Measurements from ENCODE around the gene GNB1. TPM values are rescaled to one million over a fixed set of nuclear protein-coding genes. Genes with fewer than 3 reads are reported as not detected.

The GNB1 gene
- total RNA-seq, 1 donor from 2014 or later: 474 TPM

DNA sequence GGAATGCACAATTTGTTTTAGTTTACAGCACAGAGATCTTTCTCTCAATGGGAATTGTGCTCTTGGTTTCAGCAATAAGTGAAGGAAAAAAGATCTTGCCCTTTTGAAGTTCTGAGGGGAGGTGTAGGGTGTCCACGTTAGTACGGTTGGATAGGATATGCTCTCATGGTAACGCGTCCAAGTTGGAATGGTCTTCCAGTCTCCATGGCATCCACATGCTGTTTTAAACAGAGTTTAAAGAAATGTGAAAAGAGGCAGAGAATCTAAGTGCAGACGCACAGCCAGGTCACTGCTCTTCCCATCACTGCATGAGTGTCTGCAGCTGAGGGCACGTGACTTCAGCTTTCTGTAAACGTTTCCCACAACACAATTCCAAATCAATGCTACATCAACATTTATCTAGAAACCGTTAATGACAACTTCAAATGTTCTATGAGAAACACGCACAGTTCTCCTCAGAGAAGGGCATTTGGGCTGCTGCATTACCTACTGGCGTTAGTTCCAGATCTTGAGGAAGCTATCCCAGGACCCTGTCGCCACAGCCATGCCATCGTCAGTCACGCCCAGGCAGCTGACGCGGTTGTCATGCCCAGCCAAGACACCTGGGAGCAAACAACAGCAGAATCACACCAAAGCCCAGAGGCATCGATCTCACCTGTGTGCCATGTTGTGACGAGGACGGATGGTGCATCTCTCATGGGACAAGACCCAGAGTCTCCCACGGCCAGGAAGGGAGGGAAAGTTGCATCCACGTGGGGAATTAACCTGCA, 103.9 kb downstream of the GNB1 start:
- Mint-ChIP-seq H3K4me1 (peaks cover 5% of the 10 kb centered on the region), H3K4me3 (no peak overlapping the region), H3K36me3 (ENCODE audit: low read depth) (peaks cover 19% of the 10 kb centered on the region), H3K27me3 (ENCODE audit: low read depth) (peaks cover 3% of the 10 kb centered on the region), H3K27ac (ENCODE audit: unreplicated experiment) (no peak overlapping the region), H3K9me3 (no peaks in the 10 kb centered on the region)
- no peak for TF ChIP-seq CTCF (conservative IDR thresholded peaks at IDR 0.05)
- no peak for DNase-seq (ENCODE audit: low read depth, low spot score)

- TF ChIP-seq CTCF (conservative IDR thresholded peaks at IDR 0.05): no peak
- Mint-ChIP-seq H3K27me3 (ENCODE audit: low read depth) (peaks cover 11% of the 10 kb centered on the region), H3K27ac (ENCODE audit: unreplicated experiment) (no peak overlapping the region), H3K4me3 (peak overlapping the region; percentile 27), H3K4me1 (peaks cover 15% of the 10 kb centered on the region), H3K9me3 (no peaks in the 10 kb centered on the region), H3K36me3 (ENCODE audit: low read depth) (peaks cover 19% of the 10 kb centered on the region)
- no peak for DNase-seq (ENCODE audit: low read depth, low spot score)
These were observed 105.2 kb downstream of the GNB1 start for GRCh38 chr1:1785666-1786065.

GRCh38 chr1:1784933-1785332, 106.0 kb downstream of the GNB1 start:
- H3K4me1 Mint-ChIP-seq: peaks cover 22% of the 10 kb centered on the region

GRCh38 chr1:1783320-1783719, 107.6 kb downstream of the GNB1 start:
- peaks cover 14% of the 10 kb centered on the region for H3K36me3 Mint-ChIP-seq (ENCODE audit: low read depth)
- H3K4me1 Mint-ChIP-seq: peaks cover 30% of the 10 kb centered on the region
- peaks cover 27% of the 10 kb centered on the region for H3K27me3 Mint-ChIP-seq (ENCODE audit: low read depth)
- no peak for TF ChIP-seq CTCF (conservative IDR thresholded peaks at IDR 0.05)
- H3K27ac Mint-ChIP-seq (ENCODE audit: unreplicated experiment): no peak overlapping the region
- H3K9me3 Mint-ChIP-seq: no peaks in the 10 kb centered on the region
- DNase-seq (ENCODE audit: low read depth, low spot score): no peak
- H3K4me3 Mint-ChIP-seq: peak overlapping the region; percentile 52

More at GRCh38 chr1:1784933-1785332, 106.0 kb downstream of the GNB1 start:
- no peak overlapping the region for H3K27ac Mint-ChIP-seq (ENCODE audit: unreplicated experiment)
- no peak for DNase-seq (ENCODE audit: low read depth, low spot score)
- TF ChIP-seq CTCF (conservative IDR thresholded peaks at IDR 0.05): no peak
- H3K4me3 Mint-ChIP-seq: peak overlapping the region; percentile 22
- H3K27me3 Mint-ChIP-seq (ENCODE audit: low read depth): peaks cover 17% of the 10 kb centered on the region
- H3K9me3 Mint-ChIP-seq: no peaks in the 10 kb centered on the region
- H3K36me3 Mint-ChIP-seq (ENCODE audit: low read depth): peaks cover 16% of the 10 kb centered on the region

- H3K4me3 Mint-ChIP-seq: peak overlapping the region; percentile 52
- peaks cover 14% of the 10 kb centered on the region for H3K36me3 Mint-ChIP-seq (ENCODE audit: low read depth)
- no peak for TF ChIP-seq CTCF (conservative IDR thresholded peaks at IDR 0.05)
- H3K27me3 Mint-ChIP-seq (ENCODE audit: low read depth): peaks cover 29% of the 10 kb centered on the region
- peaks cover 31% of the 10 kb centered on the region for H3K4me1 Mint-ChIP-seq
- DNase-seq (ENCODE audit: low read depth, low spot score): no peak
- no peak overlapping the region for H3K27ac Mint-ChIP-seq (ENCODE audit: unreplicated experiment)
- no peaks in the 10 kb centered on the region for H3K9me3 Mint-ChIP-seq
These were observed 108.3 kb downstream of the GNB1 start for GRCh38 chr1:1782399-1783221.
